Glutamatergic neuron (in vitro differentiated cells): ENCODE measurements around the gene FAM120A. TPM values are rescaled to one million over a fixed set of nuclear protein-coding genes. Genes with fewer than 3 reads are reported as not detected.

Source experiments
- DNase-seq: peaks from one replicate; pipeline ENCODE4 v3.0.0; 2022
- H3K27ac Mint-ChIP-seq: one replicate; pipeline ENCODE4 v1.8.0; 2020; ENCODE audit warnings: mild to moderate bottlenecking, mixed read lengths, inconsistent platforms; ENCODE audit not compliant: unreplicated experiment
- H3K27me3 Mint-ChIP-seq: one replicate; pipeline ENCODE4 v1.8.0; 2020; ENCODE audit warnings: mild to moderate bottlenecking, moderate library complexity, mixed read lengths, inconsistent platforms; ENCODE audit not compliant: unreplicated experiment
- H3K36me3 Mint-ChIP-seq: one replicate; pipeline ENCODE4 v1.8.0; 2020; ENCODE audit warnings: mild to moderate bottlenecking, mixed read lengths, inconsistent platforms; ENCODE audit not compliant: unreplicated experiment
- H3K4me1 Mint-ChIP-seq: one replicate; pipeline ENCODE4 v1.8.0; 2020; ENCODE audit warnings: mild to moderate bottlenecking, low read depth, mixed read lengths, inconsistent platforms; ENCODE audit not compliant: unreplicated experiment
- H3K4me3 Mint-ChIP-seq: one replicate; pipeline ENCODE4 v1.8.0; 2020; ENCODE audit warnings: mild to moderate bottlenecking, mixed read lengths, inconsistent platforms; ENCODE audit not compliant: unreplicated experiment
- H3K9me3 Mint-ChIP-seq: one replicate; pipeline ENCODE4 v1.8.0; 2020; ENCODE audit warnings: mild to moderate bottlenecking, moderate library complexity, mixed read lengths, inconsistent platforms; ENCODE audit not compliant: unreplicated experiment
- total RNA-seq: library from RNA; stranded (reverse); fragmentation: NEBNext Ultra II Directional; extraction: Animal tissue kit (Norgen Biotek cat#: 25700); gene quantifications from one replicate; pipeline ENCODE4 v1.2.1, GENCODE V29; 2021; ENCODE audit not compliant: unreplicated experiment
- TF ChIP-seq, protein P1 (sequence below): fragments of 200-600 bp; sonication (generic); IDR thresholded peaks from one replicate; pipeline ENCODE4 v1.5.0; 2021; ENCODE audit not compliant: partially characterized antibody, unreplicated experiment

The FAM120A gene
- total RNA-seq, 1 donor from 2014 or later = 32.3 TPM

GRCh38 chr9:93464395-93464794 lies 12.9 kb downstream of the FAM120A start:
- TF ChIP-seq, protein P1, sequence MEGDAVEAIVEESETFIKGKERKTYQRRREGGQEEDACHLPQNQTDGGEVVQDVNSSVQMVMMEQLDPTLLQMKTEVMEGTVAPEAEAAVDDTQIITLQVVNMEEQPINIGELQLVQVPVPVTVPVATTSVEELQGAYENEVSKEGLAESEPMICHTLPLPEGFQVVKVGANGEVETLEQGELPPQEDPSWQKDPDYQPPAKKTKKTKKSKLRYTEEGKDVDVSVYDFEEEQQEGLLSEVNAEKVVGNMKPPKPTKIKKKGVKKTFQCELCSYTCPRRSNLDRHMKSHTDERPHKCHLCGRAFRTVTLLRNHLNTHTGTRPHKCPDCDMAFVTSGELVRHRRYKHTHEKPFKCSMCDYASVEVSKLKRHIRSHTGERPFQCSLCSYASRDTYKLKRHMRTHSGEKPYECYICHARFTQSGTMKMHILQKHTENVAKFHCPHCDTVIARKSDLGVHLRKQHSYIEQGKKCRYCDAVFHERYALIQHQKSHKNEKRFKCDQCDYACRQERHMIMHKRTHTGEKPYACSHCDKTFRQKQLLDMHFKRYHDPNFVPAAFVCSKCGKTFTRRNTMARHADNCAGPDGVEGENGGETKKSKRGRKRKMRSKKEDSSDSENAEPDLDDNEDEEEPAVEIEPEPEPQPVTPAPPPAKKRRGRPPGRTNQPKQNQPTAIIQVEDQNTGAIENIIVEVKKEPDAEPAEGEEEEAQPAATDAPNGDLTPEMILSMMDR = no peak
- Mint-ChIP-seq H3K4me1 (peaks cover 22% of the 10 kb centered on the region), H3K27me3 (no peaks in the 10 kb centered on the region), H3K9me3 (no peaks in the 10 kb centered on the region), H3K36me3 (no peaks in the 10 kb centered on the region), H3K27ac (no peak overlapping the region), H3K4me3 (no peak overlapping the region)
- DNase-seq = no peak

DNA sequence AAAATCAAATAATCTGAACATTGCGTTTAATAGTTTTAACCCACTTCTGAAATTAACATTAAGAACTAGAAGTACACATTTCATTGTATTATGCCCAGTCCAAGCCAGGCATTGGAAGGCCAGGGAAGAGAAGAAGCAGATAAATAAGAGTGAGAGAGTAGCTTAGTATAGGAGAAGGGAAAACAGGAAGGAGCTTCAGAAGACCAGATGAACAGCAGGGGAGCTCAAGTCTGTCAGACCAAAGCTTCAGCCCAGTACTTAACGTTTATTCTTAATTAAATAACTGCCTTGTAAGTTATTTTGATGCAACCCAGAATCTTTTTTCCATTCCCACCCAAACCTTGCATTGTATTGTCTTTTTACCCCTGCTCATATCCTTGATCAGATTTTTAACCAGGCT lies 13.4 kb downstream of the FAM120A start:
- no peak overlapping the region for H3K4me3 Mint-ChIP-seq
- H3K4me1 Mint-ChIP-seq = peaks cover 17% of the 10 kb centered on the region
- H3K9me3 Mint-ChIP-seq = no peaks in the 10 kb centered on the region
- H3K36me3 Mint-ChIP-seq = no peaks in the 10 kb centered on the region
- no peak for DNase-seq
- no peak overlapping the region for H3K27ac Mint-ChIP-seq
- no peaks in the 10 kb centered on the region for H3K27me3 Mint-ChIP-seq
- TF ChIP-seq, protein P1 = no peak

- no peaks in the 10 kb centered on the region for H3K36me3 Mint-ChIP-seq
- H3K4me3 Mint-ChIP-seq = no peak overlapping the region
- DNase-seq = no peak
- TF ChIP-seq, protein P1 = no peak
- H3K27me3 Mint-ChIP-seq = no peaks in the 10 kb centered on the region
- no peak overlapping the region for H3K27ac Mint-ChIP-seq
- H3K9me3 Mint-ChIP-seq = no peaks in the 10 kb centered on the region
- H3K4me1 Mint-ChIP-seq = peaks cover 15% of the 10 kb centered on the region
These were observed 14.4 kb downstream of the FAM120A start for GRCh38 chr9:93465855-93466254.

- Mint-ChIP-seq H3K4me1 (peaks cover 15% of the 10 kb centered on the region), H3K4me3 (no peak overlapping the region), H3K9me3 (no peaks in the 10 kb centered on the region), H3K36me3 (no peaks in the 10 kb centered on the region), H3K27me3 (no peaks in the 10 kb centered on the region), H3K27ac (no peak overlapping the region)
- TF ChIP-seq, protein P1 = no peak
- no peak for DNase-seq
These were observed 15.1 kb downstream of the FAM120A start for GRCh38 chr9:93466416-93467061.

GRCh38 chr9:93467062-93467416 lies 15.6 kb downstream of the FAM120A start:
- Mint-ChIP-seq H3K36me3 (no peaks in the 10 kb centered on the region), H3K27ac (no peak overlapping the region), H3K27me3 (no peaks in the 10 kb centered on the region), H3K4me1 (peaks cover 15% of the 10 kb centered on the region), H3K9me3 (no peaks in the 10 kb centered on the region), H3K4me3 (no peak overlapping the region)
- TF ChIP-seq, protein P1 = no peak
- no peak for DNase-seq
